GM12865 (cell line): Measurements from ENCODE around the gene PDE4D.

Source experiments
- DNase-seq: peaks from one replicate; pipeline ENCODE4 v3.0.0; 2010; ENCODE audit warnings: low read depth
- H3K4me3 ChIP-seq: 2 replicates; pipeline ENCODE4 v1.5.1; 2011; ENCODE audit warnings: mild to moderate bottlenecking, low read depth, low read length, control low read depth
- TF ChIP-seq, protein P1 (sequence below): IDR thresholded peaks from 2 replicates; pipeline ENCODE4 v1.5.1; 2011; ENCODE audit warnings: low read length, control low read depth, low read depth, inconsistent platforms; ENCODE audit not compliant: insufficient read depth; ENCODE audit errors: missing control alignments

The PDE4D gene

DNA sequence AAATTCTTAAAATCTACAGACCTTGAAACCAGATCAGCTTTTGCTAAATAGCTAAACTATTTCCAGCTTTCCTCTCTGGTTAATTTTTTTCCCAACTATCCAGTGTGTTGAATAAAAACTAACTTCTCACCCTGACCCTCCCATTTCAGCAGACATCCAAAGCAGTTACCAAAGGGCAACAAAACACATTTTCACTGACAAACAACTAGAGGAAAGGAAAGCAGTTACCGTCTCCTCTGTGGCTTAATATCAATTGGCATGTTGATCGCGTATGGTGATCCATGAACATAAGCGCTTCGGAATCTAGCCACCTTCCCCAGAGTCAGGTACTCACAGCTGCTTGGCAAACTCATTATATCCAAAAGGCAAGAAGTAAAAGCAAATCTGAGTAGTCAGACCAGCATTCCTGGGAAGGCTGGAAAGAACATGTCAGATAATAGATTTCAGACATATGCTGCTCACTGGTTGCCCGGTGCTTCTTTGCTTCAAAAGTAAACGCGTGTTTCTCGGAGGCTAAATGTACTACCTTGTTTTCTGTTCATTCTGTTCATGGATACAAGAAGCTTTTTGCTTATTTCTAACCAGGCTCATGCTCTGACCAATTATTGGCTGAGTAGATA lies 463.4 kb downstream of the PDE4D start:
- TF ChIP-seq, protein P1, sequence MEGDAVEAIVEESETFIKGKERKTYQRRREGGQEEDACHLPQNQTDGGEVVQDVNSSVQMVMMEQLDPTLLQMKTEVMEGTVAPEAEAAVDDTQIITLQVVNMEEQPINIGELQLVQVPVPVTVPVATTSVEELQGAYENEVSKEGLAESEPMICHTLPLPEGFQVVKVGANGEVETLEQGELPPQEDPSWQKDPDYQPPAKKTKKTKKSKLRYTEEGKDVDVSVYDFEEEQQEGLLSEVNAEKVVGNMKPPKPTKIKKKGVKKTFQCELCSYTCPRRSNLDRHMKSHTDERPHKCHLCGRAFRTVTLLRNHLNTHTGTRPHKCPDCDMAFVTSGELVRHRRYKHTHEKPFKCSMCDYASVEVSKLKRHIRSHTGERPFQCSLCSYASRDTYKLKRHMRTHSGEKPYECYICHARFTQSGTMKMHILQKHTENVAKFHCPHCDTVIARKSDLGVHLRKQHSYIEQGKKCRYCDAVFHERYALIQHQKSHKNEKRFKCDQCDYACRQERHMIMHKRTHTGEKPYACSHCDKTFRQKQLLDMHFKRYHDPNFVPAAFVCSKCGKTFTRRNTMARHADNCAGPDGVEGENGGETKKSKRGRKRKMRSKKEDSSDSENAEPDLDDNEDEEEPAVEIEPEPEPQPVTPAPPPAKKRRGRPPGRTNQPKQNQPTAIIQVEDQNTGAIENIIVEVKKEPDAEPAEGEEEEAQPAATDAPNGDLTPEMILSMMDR = no peak
- no peak for DNase-seq
- no peak overlapping the region for H3K4me3 ChIP-seq

DNA sequence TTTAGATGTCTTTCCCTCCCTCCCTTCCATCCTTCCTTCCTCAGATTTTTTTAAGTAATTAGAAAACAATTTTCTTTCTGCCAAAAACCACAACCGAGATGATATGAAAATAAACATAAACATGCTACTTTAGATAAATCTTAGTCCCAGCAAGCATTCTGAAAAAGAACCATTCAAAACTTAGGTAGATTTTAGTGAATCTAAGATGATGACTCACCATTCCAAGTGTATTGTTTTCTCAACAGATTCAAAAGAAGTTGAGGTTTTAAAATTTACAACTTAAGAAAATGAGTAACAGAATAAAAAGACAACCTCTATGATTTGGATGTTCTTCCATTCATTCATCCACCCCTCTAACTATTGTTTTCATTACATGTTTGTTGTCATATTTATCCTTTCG lies 465.1 kb downstream of the PDE4D start:
- TF ChIP-seq, protein P1 = no peak
- no peak overlapping the region for H3K4me3 ChIP-seq
- no peak for DNase-seq

DNA sequence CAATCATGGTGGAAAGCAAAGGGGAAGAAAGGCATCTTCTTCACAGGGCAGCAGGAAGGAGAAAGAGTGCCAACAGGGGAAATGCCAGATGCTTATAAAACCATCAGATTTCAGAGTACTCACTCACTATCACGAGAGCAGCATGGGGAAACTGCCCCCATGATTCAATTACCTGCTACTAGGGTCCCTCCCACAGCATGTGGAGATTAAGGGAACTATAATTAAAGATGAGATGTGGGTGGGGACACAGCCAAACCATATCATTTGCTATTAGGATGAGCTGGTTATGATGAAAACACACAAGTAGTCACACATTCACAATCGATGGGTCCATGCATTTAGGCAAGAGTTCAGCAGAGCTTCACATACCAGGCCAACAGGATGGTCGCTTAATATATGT lies 469.0 kb downstream of the PDE4D start:
- H3K4me3 ChIP-seq = no peak overlapping the region
- no peak for DNase-seq
- TF ChIP-seq, protein P1 = no peak

DNA sequence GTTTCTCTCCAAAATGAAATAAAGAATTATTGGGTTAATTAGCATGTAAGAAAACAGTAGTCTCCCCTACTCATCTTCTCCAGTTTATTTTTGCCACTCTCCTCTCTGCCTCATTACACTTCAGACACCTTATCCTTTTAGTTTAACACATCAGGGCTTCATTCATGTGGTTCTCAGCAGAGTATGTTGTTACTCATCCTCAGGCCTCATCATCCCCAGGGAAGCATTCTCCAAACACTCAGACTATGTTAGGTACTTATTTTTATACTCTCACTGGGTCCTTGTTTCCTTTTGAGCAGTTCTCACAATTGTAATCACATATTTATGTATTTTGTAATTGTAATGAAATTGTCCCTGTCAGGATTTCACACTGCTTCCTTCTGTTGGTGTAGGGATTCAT lies 470.5 kb downstream of the PDE4D start:
- no peak for DNase-seq
- H3K4me3 ChIP-seq = no peak overlapping the region
- TF ChIP-seq, protein P1 = no peak

DNA sequence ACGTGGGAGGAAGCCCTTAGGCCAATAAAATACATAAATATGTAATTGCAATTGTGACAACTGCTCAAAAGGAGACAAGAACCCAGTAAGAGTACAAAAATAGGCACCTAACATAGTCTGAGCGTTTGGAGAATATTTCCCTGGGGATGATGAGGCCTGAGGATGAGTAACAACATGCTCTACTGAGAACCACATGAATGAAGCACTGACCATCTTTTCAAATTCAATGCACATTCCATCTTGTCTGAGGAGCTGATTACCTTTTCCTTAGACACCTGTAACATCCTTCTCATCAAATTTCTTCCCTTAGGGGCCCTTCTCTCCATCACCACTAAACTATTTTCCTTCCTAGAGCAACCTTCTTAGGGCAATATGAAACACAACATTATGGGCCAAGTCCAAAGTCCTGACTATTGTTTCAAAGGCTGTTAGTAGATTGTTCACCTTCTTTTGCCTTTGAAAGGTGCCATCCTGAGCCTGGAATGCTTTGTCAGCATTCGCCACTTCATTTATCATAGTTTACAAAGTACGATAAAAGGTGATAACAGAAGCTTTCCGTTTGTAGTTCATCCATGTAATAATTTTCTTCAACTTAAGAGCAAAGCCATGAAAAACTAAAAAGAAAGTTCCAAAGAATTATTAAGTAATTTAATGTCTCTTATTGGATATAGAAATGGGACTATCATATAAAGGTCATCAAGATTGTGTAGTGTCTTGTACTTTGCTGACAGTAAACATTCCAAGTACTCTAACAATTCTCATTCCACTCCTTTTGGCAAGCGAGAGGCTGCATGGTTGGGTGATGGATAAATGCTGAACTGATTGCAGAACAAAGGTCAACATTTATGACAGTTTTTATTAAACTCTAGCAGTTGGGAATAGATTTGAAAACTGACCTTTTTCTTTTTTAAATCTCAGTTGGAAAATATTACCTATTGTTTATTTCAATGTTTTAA lies 471.3 kb downstream of the PDE4D start:
- DNase-seq = no peak
- TF ChIP-seq, protein P1 = no peak
- H3K4me3 ChIP-seq = no peak overlapping the region

DNA sequence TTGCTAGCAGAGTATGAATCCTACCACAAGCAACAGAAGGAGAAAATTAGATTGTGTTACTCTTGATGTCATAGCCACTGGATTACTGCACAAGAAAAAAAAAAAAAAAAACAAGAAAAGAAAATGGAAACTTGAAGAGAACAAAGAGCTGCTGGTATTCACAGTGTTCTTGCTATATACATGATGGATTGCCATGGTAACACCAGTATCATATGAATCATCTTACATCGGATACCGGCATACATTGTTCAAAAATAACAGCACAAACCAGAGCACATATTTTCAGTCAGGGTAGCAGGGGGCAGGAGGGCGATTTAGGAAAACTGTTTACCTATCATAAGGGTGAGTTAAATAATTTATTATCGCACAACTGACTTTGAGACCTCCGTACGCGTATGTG lies 472.9 kb downstream of the PDE4D start:
- no peak overlapping the region for H3K4me3 ChIP-seq
- DNase-seq = no peak
- TF ChIP-seq, protein P1 = no peak
